H9 (cell line): ENCODE results near the gene CCDC68. TPM values are rescaled to one million over a fixed set of nuclear protein-coding genes. Genes with fewer than 3 reads are reported as not detected.

Experiments used
- DNase-seq: peaks from one replicate; pipeline ENCODE4 v3.0.0-alpha.2; 2017
- H2AFZ ChIP-seq: one replicate; pipeline ENCODE4 v1.6.1; 2013; ENCODE audit warnings: mild to moderate bottlenecking, low read length, control low read depth, moderate library complexity
- H2AK5ac ChIP-seq: 2 replicates; pipeline ENCODE4 v1.6.1; 2013; ENCODE audit warnings: low read length, control low read depth, mixed read lengths; ENCODE audit not compliant: insufficient read length
- H2BK120ac ChIP-seq: one replicate; pipeline ENCODE4 v1.6.1; 2013; ENCODE audit warnings: low read depth, mild to moderate bottlenecking, low read length, control low read depth, inconsistent platforms; ENCODE audit not compliant: poor library complexity, severe bottlenecking
- H2BK12ac ChIP-seq: 2 replicates; pipeline ENCODE4 v1.6.1; 2013; ENCODE audit warnings: low read length, control low read depth, mixed read lengths, low read depth; ENCODE audit not compliant: insufficient read length
- H2BK15ac ChIP-seq: 2 replicates; pipeline ENCODE4 v1.6.1; 2013; ENCODE audit warnings: low read depth, low read length, control low read depth
- H2BK20ac ChIP-seq: one replicate; pipeline ENCODE4 v1.6.1; 2013; ENCODE audit warnings: low read depth, mild to moderate bottlenecking, low read length, control low read depth, inconsistent platforms; ENCODE audit not compliant: poor library complexity, severe bottlenecking
- H2BK5ac ChIP-seq: 2 replicates; pipeline ENCODE4 v1.6.1; 2013; ENCODE audit warnings: low read length, control low read depth, mixed read lengths; ENCODE audit not compliant: insufficient read length
- H3K14ac ChIP-seq: 2 replicates; pipeline ENCODE4 v1.6.1; 2013; ENCODE audit warnings: low read length, control low read depth; ENCODE audit not compliant: insufficient read depth
- H3K18ac ChIP-seq: 2 replicates; pipeline ENCODE4 v1.6.1; 2013; ENCODE audit warnings: low read depth, mild to moderate bottlenecking, mixed read lengths, low read length, control low read depth; ENCODE audit not compliant: insufficient read length
- H3K23ac ChIP-seq: 2 replicates; pipeline ENCODE4 v1.6.1; 2013; ENCODE audit warnings: low read length, control low read depth, mixed read lengths, low read depth; ENCODE audit not compliant: insufficient read length
- H3K23me2 ChIP-seq: 2 replicates; pipeline ENCODE4 v1.6.1; 2013; ENCODE audit warnings: low read depth, mild to moderate bottlenecking, mixed read lengths, low read length, control low read depth; ENCODE audit not compliant: insufficient read length, poor library complexity, severe bottlenecking
- H3K27ac ChIP-seq: 2 replicates; pipeline ENCODE4 v1.5.1; 2013; ENCODE audit warnings: low read length, control low read depth, mixed read lengths, low read depth; ENCODE audit not compliant: insufficient read length
- H3K27me3 ChIP-seq: 2 replicates; pipeline ENCODE4 v1.6.1; 2013; ENCODE audit warnings: low read length, control low read depth, inconsistent platforms; ENCODE audit not compliant: insufficient read depth
- H3K4ac ChIP-seq: 2 replicates; pipeline ENCODE4 v1.6.1; 2013; ENCODE audit warnings: low read depth, mild to moderate bottlenecking, control low read depth, inconsistent platforms, low read length, moderate library complexity
- H3K4me1 ChIP-seq: 2 replicates; pipeline ENCODE4 v1.6.1; 2013; ENCODE audit warnings: low read length, control low read depth, inconsistent platforms; ENCODE audit not compliant: insufficient read depth
- H3K4me2 ChIP-seq: 2 replicates; pipeline ENCODE4 v1.6.1; 2013; ENCODE audit warnings: low read length, control low read depth, mixed read lengths; ENCODE audit not compliant: insufficient read length, insufficient read depth
- H3K56ac ChIP-seq: 2 replicates; pipeline ENCODE4 v1.6.1; 2013; ENCODE audit warnings: low read depth, mild to moderate bottlenecking, mixed read lengths, low read length, control low read depth; ENCODE audit not compliant: insufficient read length
- H3K79me1 ChIP-seq: 2 replicates; pipeline ENCODE4 v1.6.1; 2013; ENCODE audit warnings: low read depth, mild to moderate bottlenecking, moderate library complexity, low read length, control low read depth, inconsistent platforms; ENCODE audit not compliant: insufficient read depth, poor library complexity, severe bottlenecking
- H3K79me2 ChIP-seq: 2 replicates; pipeline ENCODE4 v1.6.1; 2013; ENCODE audit warnings: low read length, control low read depth, inconsistent platforms; ENCODE audit not compliant: insufficient read depth
- H3K9ac ChIP-seq: 2 replicates; pipeline ENCODE4 v1.6.1; 2013; ENCODE audit warnings: low read length, control low read depth, mixed read lengths; ENCODE audit not compliant: insufficient read length; ENCODE audit errors: extremely low read depth
- H3K9me3 ChIP-seq: one replicate; pipeline ENCODE4 v1.6.1; 2013; ENCODE audit warnings: low read depth, low read length, inconsistent platforms; ENCODE audit not compliant: control insufficient read depth
- H3T11ph ChIP-seq: one replicate; pipeline ENCODE4 v1.6.1; 2013; ENCODE audit warnings: mild to moderate bottlenecking, low read length, control low read depth, inconsistent platforms
- H4K20me1 ChIP-seq: one replicate; pipeline ENCODE4 v1.6.1; 2013; ENCODE audit not compliant: control insufficient read depth, insufficient read length, insufficient read depth
- H4K5ac ChIP-seq: 2 replicates; pipeline ENCODE4 v1.6.1; 2013; ENCODE audit warnings: low read depth, mild to moderate bottlenecking, mixed read lengths, low read length, control low read depth; ENCODE audit not compliant: insufficient read length
- H4K8ac ChIP-seq: replicated peaks from 2 replicates; pipeline ENCODE4 v1.6.1; 2013; ENCODE audit warnings: low read length, control low read depth, mixed read lengths, low read depth; ENCODE audit not compliant: insufficient read length
- H4K91ac ChIP-seq: 2 replicates; pipeline ENCODE4 v1.6.1; 2013; ENCODE audit warnings: low read depth, mild to moderate bottlenecking, moderate library complexity, mixed read lengths, low read length, control low read depth; ENCODE audit not compliant: insufficient read length
- H3K27ac Mint-ChIP-seq, 3 experiments: 2 replicates in 2 of 3; 3 replicates in 1 of 3; pipeline ENCODE4 v1.8.0; 2020 to 2021; ENCODE audit warnings: mixed read lengths in 3 of 3, mild to moderate bottlenecking in 1 of 3, moderate library complexity in 1 of 3
- H3K27me3 Mint-ChIP-seq: 2 replicates; pipeline ENCODE4 v1.8.0; 2021; ENCODE audit warnings: low read depth, mild to moderate bottlenecking, moderate library complexity, mixed read lengths
- H3K36me3 Mint-ChIP-seq, 3 experiments: 2 replicates in 2 of 3; 3 replicates in 1 of 3; pipeline ENCODE4 v1.8.0; 2020 to 2021; ENCODE audit warnings: low read depth in 3 of 3, mixed read lengths in 3 of 3; ENCODE audit not compliant: insufficient read depth in 1 of 3
- H3K4me1 Mint-ChIP-seq, 2 experiments: 2 replicates each; pipeline ENCODE4 v1.8.0; 2020; ENCODE audit warnings: mixed read lengths in 2 of 2
- H3K4me3 Mint-ChIP-seq, 2 experiments: 2 replicates in 1 of 2; 3 replicates in 1 of 2; pipeline ENCODE4 v1.8.0; 2020 to 2021; ENCODE audit warnings: mild to moderate bottlenecking in 2 of 2, mixed read lengths in 2 of 2, moderate library complexity in 1 of 2
- H3K9me3 Mint-ChIP-seq, 2 experiments: 2 replicates in 1 of 2; 3 replicates in 1 of 2; pipeline ENCODE4 v1.8.0; 2020; ENCODE audit warnings: mild to moderate bottlenecking in 2 of 2, mixed read lengths in 2 of 2, moderate library complexity in 1 of 2
- WGBS: extraction: QIAGEN DNeasy Blood & Tissue Kit; methylation state at CpG from one replicate; pipeline ENCODE4 v1.1.7; 2013; ENCODE audit warnings: missing lambda C conversion rate, low lambda C conversion rate, mixed read lengths; ENCODE audit not compliant: insufficient read length; ENCODE audit errors: extremely low coverage; 5-methylcytosine and 5-hydroxymethylcytosine counted together
- total RNA-seq: library from RNA; stranded (reverse); gene quantifications from 2 replicates; pipeline ENCODE4 v1.2.1, GENCODE V29; 2021
- TF ChIP-seq, protein P1 (sequence below): fragments of 200-600 bp; sonication (generic); conservative IDR thresholded peaks from 3 replicates; pipeline ENCODE4 v1.8.0; 2021; ENCODE audit warnings: antibody characterized with exemption, mild to moderate bottlenecking

CCDC68 gene
- total RNA-seq, 1 experiment from 2014 or later, result not detected

DNA sequence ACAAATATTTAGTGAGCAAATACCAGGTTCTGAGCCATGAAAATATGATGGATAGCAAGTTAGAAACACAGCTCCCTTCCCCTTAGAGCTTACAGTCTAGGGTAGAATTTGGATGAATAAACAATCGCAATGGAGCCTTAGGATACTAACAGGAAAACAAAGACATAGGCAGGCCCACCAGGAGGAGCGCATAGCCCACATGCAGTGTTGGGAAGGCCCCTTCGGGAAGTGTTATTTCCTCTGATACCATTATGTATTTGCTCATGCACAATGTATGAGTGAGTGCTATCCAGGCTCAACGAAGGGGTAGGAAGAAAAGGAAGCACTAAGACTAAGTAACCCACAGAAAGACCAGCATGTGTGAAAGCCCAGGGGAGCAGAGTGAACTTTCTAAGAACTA lies 76.9 kb downstream of the CCDC68 start:
- Histone ChIP-seq H3K4me2 (no peak overlapping the region), H2BK12ac (no peak overlapping the region), H3K4me1 (no peaks in the 10 kb centered on the region), H4K20me1 (no peaks in the 10 kb centered on the region), H3K18ac (no peak overlapping the region), H2BK20ac (peak overlapping the region; percentile 90), H3K56ac (no peak overlapping the region), H4K8ac (no peak overlapping the region), H3T11ph (no peak overlapping the region), H3K79me1 (no peaks in the 10 kb centered on the region), H2AFZ (no peak overlapping the region), H3K14ac (no peak overlapping the region), H2BK120ac (no peak overlapping the region), H3K27me3 (no peaks in the 10 kb centered on the region), H3K27ac (no peak overlapping the region), H3K9ac (no peak overlapping the region), H4K5ac (no peak overlapping the region), H2AK5ac (no peak overlapping the region), H2BK15ac (no peak overlapping the region), H3K4ac (no peak overlapping the region), H3K23ac (no peak overlapping the region), H3K23me2 (no peaks in the 10 kb centered on the region), H4K91ac (no peak overlapping the region), H3K9me3 (no peaks in the 10 kb centered on the region), H3K79me2 (no peaks in the 10 kb centered on the region), H2BK5ac (no peak overlapping the region)
- Mint-ChIP-seq H3K27ac (no peak overlapping the region), H3K27me3 (peaks cover 9% of the 10 kb centered on the region; the same call in 1 of the 2 replicates), H3K4me1 (peaks cover 3% of the 10 kb centered on the region in 2 experiments), H3K4me3 (no peak overlapping the region), H3K36me3 (no peaks in the 10 kb centered on the region), H3K9me3 (no peaks in the 10 kb centered on the region; a peak in 1 of 5 replicates)
- TF ChIP-seq, protein P1, sequence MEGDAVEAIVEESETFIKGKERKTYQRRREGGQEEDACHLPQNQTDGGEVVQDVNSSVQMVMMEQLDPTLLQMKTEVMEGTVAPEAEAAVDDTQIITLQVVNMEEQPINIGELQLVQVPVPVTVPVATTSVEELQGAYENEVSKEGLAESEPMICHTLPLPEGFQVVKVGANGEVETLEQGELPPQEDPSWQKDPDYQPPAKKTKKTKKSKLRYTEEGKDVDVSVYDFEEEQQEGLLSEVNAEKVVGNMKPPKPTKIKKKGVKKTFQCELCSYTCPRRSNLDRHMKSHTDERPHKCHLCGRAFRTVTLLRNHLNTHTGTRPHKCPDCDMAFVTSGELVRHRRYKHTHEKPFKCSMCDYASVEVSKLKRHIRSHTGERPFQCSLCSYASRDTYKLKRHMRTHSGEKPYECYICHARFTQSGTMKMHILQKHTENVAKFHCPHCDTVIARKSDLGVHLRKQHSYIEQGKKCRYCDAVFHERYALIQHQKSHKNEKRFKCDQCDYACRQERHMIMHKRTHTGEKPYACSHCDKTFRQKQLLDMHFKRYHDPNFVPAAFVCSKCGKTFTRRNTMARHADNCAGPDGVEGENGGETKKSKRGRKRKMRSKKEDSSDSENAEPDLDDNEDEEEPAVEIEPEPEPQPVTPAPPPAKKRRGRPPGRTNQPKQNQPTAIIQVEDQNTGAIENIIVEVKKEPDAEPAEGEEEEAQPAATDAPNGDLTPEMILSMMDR, result no peak
- DNase-seq, result no peak
- no CpG with 5 or more reads among the region's 4 CpGs for WGBS
